Type B pancreatic cell (in vitro differentiated cells): ENCODE results near the gene PLA2G4F. TPM values are rescaled to one million over a fixed set of nuclear protein-coding genes. Genes with fewer than 3 reads are reported as not detected.
"Not testable (repeated sequence)": the region's sequence is repeated elsewhere in the genome, so short reads cannot be mapped to it uniquely, and the experiment has no call there.

Experiments
- DNase-seq: peaks from one replicate; pipeline ENCODE4 v3.0.0; 2021; ENCODE audit warnings: mixed read lengths; ENCODE audit not compliant: unreplicated experiment; ENCODE audit errors: extremely low spot score
- H3K27ac Mint-ChIP-seq: 2 replicates; pipeline ENCODE4 v1.8.0; 2021; ENCODE audit warnings: mild to moderate bottlenecking, mixed read lengths
- H3K27me3 Mint-ChIP-seq: 2 replicates; pipeline ENCODE4 v1.8.0; 2021; ENCODE audit warnings: mixed read lengths
- H3K36me3 Mint-ChIP-seq: 2 replicates; pipeline ENCODE4 v1.8.0; 2021; ENCODE audit warnings: mixed read lengths
- H3K4me1 Mint-ChIP-seq: one replicate; pipeline ENCODE4 v1.8.0; 2021; ENCODE audit warnings: mixed read lengths; ENCODE audit not compliant: unreplicated experiment
- H3K4me3 Mint-ChIP-seq: 2 replicates; pipeline ENCODE4 v1.8.0; 2021; ENCODE audit warnings: mild to moderate bottlenecking, mixed read lengths
- H3K9me3 Mint-ChIP-seq: 2 replicates; pipeline ENCODE4 v1.8.0; 2021; ENCODE audit warnings: mixed read lengths
- CTCF ChIP-seq: fragments of 200-600 bp; sonication (generic); conservative IDR thresholded peaks from 2 replicates; pipeline ENCODE4 v1.5.0; 2021; ENCODE audit warnings: antibody characterized with exemption, mild to moderate bottlenecking
- total RNA-seq: library from RNA; stranded (reverse); gene quantifications from 2 replicates; pipeline ENCODE4 v1.2.1, GENCODE V29; 2021; ENCODE audit warnings: low replicate concordance

PLA2G4F gene
- total RNA-seq, 1 donor from 2014 or later = 1.1 TPM

- TF ChIP-seq CTCF = no peak
- peaks cover 27% of the 10 kb centered on the region for H3K4me1 Mint-ChIP-seq
- no peaks in the 10 kb centered on the region for H3K36me3 Mint-ChIP-seq
- H3K27ac Mint-ChIP-seq = no peak overlapping the region
- no peak for DNase-seq
- H3K27me3 Mint-ChIP-seq = peaks cover 14% of the 10 kb centered on the region
- no peaks in the 10 kb centered on the region for H3K9me3 Mint-ChIP-seq
- H3K4me3 Mint-ChIP-seq = no peak overlapping the region
These were observed 62.5 kb downstream of the PLA2G4F start for GRCh38 chr15:42093966-42094365.

GRCh38 chr15:42092398-42093318, 63.8 kb downstream of the PLA2G4F start:
- Mint-ChIP-seq H3K4me1 (peaks cover 28% of the 10 kb centered on the region), H3K27ac (no peak overlapping the region), H3K36me3 (no peaks in the 10 kb centered on the region), H3K4me3 (no peak overlapping the region), H3K27me3 (peaks cover 19% of the 10 kb centered on the region), H3K9me3 (no peaks in the 10 kb centered on the region)
- no peak for TF ChIP-seq CTCF
- DNase-seq = no peak

DNA sequence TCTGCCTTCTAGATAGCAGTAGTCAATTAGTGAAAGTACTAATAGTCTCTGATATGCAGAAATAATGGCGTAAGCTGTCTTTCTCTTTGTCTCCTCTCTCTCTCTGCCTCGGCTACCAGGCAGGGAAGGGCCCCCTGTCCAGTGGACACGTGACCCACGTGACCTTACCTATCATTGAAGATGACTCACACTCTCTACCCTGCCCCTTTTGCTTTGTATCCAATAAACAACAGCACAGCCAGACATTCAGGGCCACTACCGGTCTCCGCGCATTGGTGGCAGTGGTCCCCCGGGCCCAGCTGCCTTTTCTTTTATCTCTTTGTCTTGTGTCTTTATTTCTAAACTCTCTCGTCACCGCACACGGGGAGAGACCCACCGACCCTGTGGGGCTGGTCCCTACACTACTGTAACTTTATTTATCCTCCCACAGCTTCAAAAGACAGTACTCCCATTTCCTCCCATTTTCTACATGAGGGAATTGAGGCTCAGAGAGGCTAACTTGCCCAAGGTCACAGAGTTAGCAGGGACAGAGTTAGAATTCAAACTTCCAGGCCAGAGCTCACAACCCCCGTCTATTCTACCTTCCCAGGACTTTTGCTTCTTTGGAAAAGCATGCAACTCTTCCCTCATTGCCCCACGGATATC, 64.6 kb downstream of the PLA2G4F start:
- peaks cover 28% of the 10 kb centered on the region for H3K4me1 Mint-ChIP-seq
- H3K27ac Mint-ChIP-seq, H3K4me3 Mint-ChIP-seq, H3K36me3 Mint-ChIP-seq, DNase-seq, H3K9me3 Mint-ChIP-seq: not testable (repeated sequence)
- H3K27me3 Mint-ChIP-seq = peaks cover 22% of the 10 kb centered on the region

GRCh38 chr15:42090781-42091180, 65.7 kb downstream of the PLA2G4F start:
- Mint-ChIP-seq H3K27ac (no peak overlapping the region), H3K4me1 (peaks cover 28% of the 10 kb centered on the region), H3K36me3 (no peaks in the 10 kb centered on the region), H3K9me3 (no peaks in the 10 kb centered on the region), H3K4me3 (no peak overlapping the region), H3K27me3 (peaks cover 24% of the 10 kb centered on the region)
- TF ChIP-seq CTCF = no peak
- no peak for DNase-seq

- Mint-ChIP-seq H3K36me3 (no peaks in the 10 kb centered on the region), H3K27me3 (peaks cover 24% of the 10 kb centered on the region)
These were observed 66.1 kb downstream of the PLA2G4F start for GRCh38 chr15:42090370-42090769.

More at GRCh38 chr15:42090370-42090769, 66.1 kb downstream of the PLA2G4F start:
- Mint-ChIP-seq H3K4me1 (peaks cover 28% of the 10 kb centered on the region), H3K27ac (no peak overlapping the region), H3K9me3 (no peaks in the 10 kb centered on the region), H3K4me3 (no peak overlapping the region)
- DNase-seq = no peak
- no peak for TF ChIP-seq CTCF
